HCT116 (cell line): Measurements from ENCODE around the gene TEKTIP1. TPM values are rescaled to one million over a fixed set of nuclear protein-coding genes. Genes with fewer than 3 reads are reported as not detected.

Source experiments
- ATAC-seq: fragments of 200-7000 bp; cut with Tn5 transposase; 2 replicates; pipeline ENCODE4 v1.9.1; 2020; ENCODE audit warnings: mild to moderate bottlenecking, moderate library complexity
- BruUV-seq: library from RNA; stranded (reverse); fragments of 400-500 nt; replicated peaks from 2 replicates; lab custom pipeline; 2021; lab: Mats Ljungman, UMichigan
- CTCF ChIA-PET: fragments of 300-600 bp; sonication (Branson Sonifier 250); formaldehyde crosslinking; loops from one replicate; lab custom pipeline; 2021; ENCODE audit warnings: antibody characterized with exemption; lab: Charles Lee
- POLR2A ChIA-PET: fragments of 300-600, 350-600 bp; sonication (Branson Sonifier 250); formaldehyde crosslinking; loops from one replicate; lab custom pipeline; 2021; ENCODE audit warnings: antibody characterized with exemption; lab: Charles Lee
- RAD21 ChIA-PET, 2 experiments: fragments of 300-600 bp; sonication (Branson Sonifier 250); formaldehyde crosslinking; loops; one replicate each; lab custom pipeline; 2023; ENCODE audit warnings: low total read pairs in 2 of 2; ENCODE audit not compliant: uncharacterized antibody in 2 of 2, unreplicated experiment in 2 of 2, low non-redundant PET in 1 of 2; lab: Charles Lee
- DNase-seq: peaks from one replicate; pipeline ENCODE4 v3.0.0-alpha.2; 2010; ENCODE audit warnings: low read depth, low spot score
- H2AFZ ChIP-seq: fragments of 200-600 bp; shearing (Covaris generic), sonication (generic); 2 replicates; pipeline ENCODE4 v1.6.1; 2017; ENCODE audit warnings: low read depth, mixed run types, mixed read lengths, antibody characterized with exemption, low read length; ENCODE audit not compliant: poor library complexity, severe bottlenecking
- H3K27ac ChIP-seq: 2 replicates; pipeline ENCODE4 v1.5.1; 2012; ENCODE audit warnings: low read depth, low read length
- H3K27me3 ChIP-seq: fragments of 200-600 bp; sonication (generic); 2 replicates; pipeline ENCODE4 v1.6.1; 2016; ENCODE audit warnings: mixed run types, low read length, mixed read lengths; ENCODE audit not compliant: insufficient read depth
- H3K36me3 ChIP-seq, 2 experiments: fragments of 200-500 bp in 1 of 2; fragments of 200-600 bp in 1 of 2; sonication (Bioruptor generic) in 1 of 2; sonication (generic) in 1 of 2; 2 replicates each; pipeline versions ENCODE4 v1.5.1 to v1.6.1; 2014 to 2016; ENCODE audit warnings: low read length in 2 of 2, inconsistent platforms in 1 of 2, mixed read lengths in 1 of 2, mixed run types in 1 of 2; ENCODE audit not compliant: insufficient read depth in 2 of 2, control insufficient read depth in 1 of 2
- H3K4me1 ChIP-seq, 2 experiments: fragments of 200-600 bp in 1 of 2; sonication (generic) in 1 of 2; 2 replicates each; pipeline versions ENCODE4 v1.5.1 to v1.6.1; 2012 to 2017; ENCODE audit warnings: low read length in 2 of 2, inconsistent platforms in 1 of 2, mild to moderate bottlenecking in 1 of 2, mixed read lengths in 1 of 2, mixed run types in 1 of 2, moderate library complexity in 1 of 2; ENCODE audit not compliant: insufficient read depth in 2 of 2, control insufficient read depth in 1 of 2
- H3K4me2 ChIP-seq: fragments of 200-600 bp; sonication (generic); 2 replicates; pipeline ENCODE4 v1.6.1; 2017; ENCODE audit warnings: mixed run types, low read length, mixed read lengths
- H3K4me3 ChIP-seq, 2 experiments: fragments of 200-600 bp in 1 of 2; sonication (generic) in 1 of 2; replicated peaks in 1 of 2; 2 replicates each; pipeline ENCODE4 v1.5.1; 2011 to 2016; ENCODE audit warnings: low read length in 2 of 2, control low read depth in 1 of 2, low read depth in 1 of 2, mild to moderate bottlenecking in 1 of 2, mixed read lengths in 1 of 2, mixed run types in 1 of 2
- H3K79me2 ChIP-seq: fragments of 200-600 bp; sonication (generic); 2 replicates; pipeline ENCODE4 v1.6.1; 2017; ENCODE audit warnings: mild to moderate bottlenecking, mixed run types, low read length, moderate library complexity, mixed read lengths; ENCODE audit not compliant: insufficient read depth
- H3K9ac ChIP-seq: fragments of 200-600 bp; sonication (generic); 2 replicates; pipeline ENCODE4 v1.6.1; 2016; ENCODE audit warnings: low read length, mixed read lengths
- H3K9me2 ChIP-seq: fragments of 200-600 bp; sonication (generic), shearing (Covaris generic); 2 replicates; pipeline ENCODE4 v1.6.1; 2017; ENCODE audit warnings: mixed run types, mild to moderate bottlenecking, moderate library complexity; ENCODE audit not compliant: insufficient read depth
- H3K9me3 ChIP-seq, 2 experiments: fragments of 200-500 bp in 1 of 2; fragments of 200-600 bp in 1 of 2; sonication (Bioruptor generic) in 1 of 2; sonication (generic) in 1 of 2; 2 replicates each; pipeline ENCODE4 v1.6.1; 2014 to 2017; ENCODE audit warnings: low read length in 2 of 2, mixed read lengths in 2 of 2, inconsistent platforms in 1 of 2, low read depth in 1 of 2, mild to moderate bottlenecking in 1 of 2, mixed run types in 1 of 2, moderate library complexity in 1 of 2; ENCODE audit not compliant: control insufficient read depth in 1 of 2, insufficient read depth in 1 of 2
- H4K20me1 ChIP-seq: fragments of 200-600 bp; sonication (generic), shearing (Covaris generic); 2 replicates; pipeline ENCODE4 v1.6.1; 2017; ENCODE audit warnings: mixed run types, mild to moderate bottlenecking, moderate library complexity; ENCODE audit not compliant: insufficient read depth
- CBX3 ChIP-seq: IDR thresholded peaks from 2 replicates; pipeline ENCODE4 v1.6.1; 2012; ENCODE audit warnings: low read depth
- ELF1 ChIP-seq: IDR thresholded peaks from 2 replicates; pipeline ENCODE4 v1.6.1; 2012; ENCODE audit warnings: low read depth, borderline replicate concordance
- FOSL1 ChIP-seq: IDR thresholded peaks from 2 replicates; pipeline ENCODE4 v1.6.1; 2012; ENCODE audit warnings: low read depth
- JUND ChIP-seq: IDR thresholded peaks from 2 replicates; pipeline ENCODE4 v1.6.1; 2012
- POLR2A ChIP-seq: IDR thresholded peaks from 2 replicates; pipeline ENCODE4 v1.7.0; 2011; ENCODE audit warnings: borderline replicate concordance; ENCODE audit not compliant: insufficient read depth, insufficient read length; ENCODE audit errors: extremely low read depth
- POLR2AphosphoS5 ChIP-seq: IDR thresholded peaks from 2 replicates; pipeline ENCODE4 v1.6.1; 2011; ENCODE audit warnings: mild to moderate bottlenecking, low read depth, low read length, moderate library complexity
- SP1 ChIP-seq: IDR thresholded peaks from 2 replicates; pipeline ENCODE4 v1.6.1; 2012; ENCODE audit warnings: low read depth
- SRF ChIP-seq: IDR thresholded peaks from 2 replicates; pipeline ENCODE4 v1.6.1; 2012; ENCODE audit warnings: low read depth
- TCF7L2 ChIP-seq: IDR thresholded peaks from 2 replicates; pipeline ENCODE4 v1.7.0; 2011; ENCODE audit warnings: borderline replicate concordance, inconsistent platforms; ENCODE audit not compliant: insufficient read depth, insufficient read length; ENCODE audit errors: extremely low read depth
- YY1 ChIP-seq: IDR thresholded peaks from 2 replicates; pipeline ENCODE4 v1.6.1; 2011; ENCODE audit warnings: low read length, low read depth, moderate library complexity, mild to moderate bottlenecking; ENCODE audit not compliant: insufficient replicate concordance; ENCODE audit errors: extremely low read depth
- ZFX ChIP-seq: fragments of 450-650 bp; IDR thresholded peaks from 2 replicates; pipeline ENCODE4 v1.6.1; 2017
- ZNF274 ChIP-seq: fragments of 200-500 bp; sonication (Bioruptor generic); IDR thresholded peaks from 2 replicates; pipeline ENCODE4 v1.6.1; 2014; ENCODE audit warnings: mild to moderate bottlenecking, low read depth, low read length, inconsistent platforms
- intact Hi-C: fragments of 100-400 bp; cut with micrococcal nuclease; formaldehyde crosslinking; loops from 2 replicates; pipeline ENCODE4 v1.10.0; 2022
- total RNA-seq: library from RNA; stranded (reverse); gene quantifications from one replicate; pipeline ENCODE4 v1.2.1, GENCODE V29; 2021; ENCODE audit not compliant: unreplicated experiment
- TF ChIP-seq, protein P1 (sequence below): IDR thresholded peaks from 2 replicates; pipeline ENCODE4 v1.6.1; 2012
- TF ChIP-seq, protein P2 (sequence below): IDR thresholded peaks from 2 replicates; pipeline ENCODE4 v1.6.1; 2012; ENCODE audit warnings: low read depth
- TF ChIP-seq, protein P3 (sequence below), 3 experiments: fragments of 200-600 bp in 1 of 3; sonication (generic) in 1 of 3; IDR thresholded peaks in 2 of 3; conservative IDR thresholded peaks in 1 of 3; 2 replicates each; pipeline ENCODE4 v1.5.1; 2012 to 2017; ENCODE audit warnings: low read depth in 2 of 3, low read length in 2 of 3, antibody characterized with exemption in 1 of 3, borderline replicate concordance in 1 of 3, control low read depth in 1 of 3, mild to moderate bottlenecking in 1 of 3, mixed read lengths in 1 of 3, mixed run types in 1 of 3, moderate library complexity in 1 of 3; ENCODE audit not compliant: insufficient read depth in 1 of 3

TEKTIP1 gene
- total RNA-seq, 1 experiment from 2014 or later = 1.2 TPM

DNA sequence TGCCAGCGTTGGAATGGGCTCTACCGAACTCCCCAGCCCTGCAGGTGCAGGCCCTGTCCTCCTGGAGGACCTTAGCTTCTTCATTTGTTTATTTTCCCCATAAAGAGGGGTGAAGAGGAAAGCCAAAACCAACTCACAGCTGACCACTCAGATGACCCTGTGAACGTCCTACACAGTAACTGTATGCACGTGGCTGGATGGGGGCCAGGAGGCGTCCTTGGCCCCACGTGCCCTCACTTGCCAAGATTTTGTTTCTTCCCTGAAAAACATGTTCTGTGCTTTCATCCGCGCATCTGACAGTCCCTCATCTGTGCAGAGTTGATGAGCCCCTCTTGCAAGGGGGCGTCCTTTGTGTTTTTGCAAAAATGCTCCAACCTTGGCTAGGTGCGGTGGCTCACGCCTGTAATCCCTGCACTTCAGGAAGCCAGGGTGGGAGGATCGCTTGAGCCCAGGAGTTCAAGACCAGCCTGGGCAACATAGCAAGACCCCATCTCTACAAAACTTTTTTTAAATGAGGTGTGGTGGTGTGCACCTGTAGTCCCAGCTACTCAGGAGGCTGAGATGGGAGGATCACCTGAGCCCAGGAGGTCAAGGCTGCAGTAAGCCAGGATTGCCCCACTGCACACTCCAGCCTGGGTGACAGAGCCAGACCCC, 5.3 kb upstream of the TEKTIP1 start (continued):
- no peak for TF ChIP-seq TCF7L2

DNA sequence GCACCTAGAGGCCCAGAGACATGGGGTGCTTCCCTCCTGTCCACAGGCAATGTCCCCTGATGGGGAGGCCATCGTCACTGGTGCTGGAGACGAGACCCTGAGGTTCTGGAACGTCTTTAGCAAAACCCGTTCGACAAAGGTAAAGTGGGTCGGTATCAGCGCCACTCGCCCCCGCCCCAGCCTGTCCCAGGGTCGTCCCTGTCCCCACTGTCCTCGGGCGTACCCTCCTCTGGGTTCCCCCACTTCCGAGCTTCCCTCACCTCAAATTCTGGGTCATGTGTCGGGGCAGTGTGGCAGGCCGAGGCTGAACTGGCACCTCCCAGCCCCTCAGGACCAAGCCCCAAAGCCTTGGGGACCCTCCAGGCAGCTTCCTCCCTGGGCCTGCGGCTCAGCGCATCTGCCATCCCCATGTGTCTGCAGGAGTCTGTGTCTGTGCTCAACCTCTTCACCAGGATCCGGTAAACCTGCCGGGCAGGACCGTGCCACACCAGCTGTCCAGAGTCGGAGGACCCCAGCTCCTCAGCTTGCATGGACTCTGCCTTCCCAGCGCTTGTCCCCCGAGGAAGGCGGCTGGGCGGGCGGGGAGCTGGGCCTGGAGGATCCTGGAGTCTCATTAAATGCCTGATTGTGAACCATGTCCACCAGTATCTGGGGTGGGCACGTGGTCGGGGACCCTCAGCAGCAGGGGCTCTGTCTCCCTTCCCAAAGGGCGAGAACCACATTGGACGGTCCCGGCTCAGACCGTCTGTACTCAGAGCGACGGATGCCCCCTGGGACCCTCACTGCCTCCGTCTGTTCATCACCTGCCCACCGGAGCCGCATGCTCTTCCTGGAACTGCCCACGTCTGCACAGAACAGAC, 4.4 kb upstream of the TEKTIP1 start:
- CTCF ChIA-PET = no interaction called here
- H3K9me2 ChIP-seq = no peaks in the 10 kb centered on the region
- no peak overlapping the region for H3K4me3 ChIP-seq
- TF ChIP-seq SRF (no peak), POLR2AphosphoS5 (no peak), ELF1 (no peak), FOSL1 (no peak), SP1 (no peak), ZFX (no peak), ZNF274 (no peak), CBX3 (no peak), YY1 (no peak), POLR2A (no peak), JUND (no peak)
- TF ChIP-seq, protein P1, sequence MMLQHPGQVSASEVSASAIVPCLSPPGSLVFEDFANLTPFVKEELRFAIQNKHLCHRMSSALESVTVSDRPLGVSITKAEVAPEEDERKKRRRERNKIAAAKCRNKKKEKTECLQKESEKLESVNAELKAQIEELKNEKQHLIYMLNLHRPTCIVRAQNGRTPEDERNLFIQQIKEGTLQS = no peak
- TF ChIP-seq, protein P2, sequence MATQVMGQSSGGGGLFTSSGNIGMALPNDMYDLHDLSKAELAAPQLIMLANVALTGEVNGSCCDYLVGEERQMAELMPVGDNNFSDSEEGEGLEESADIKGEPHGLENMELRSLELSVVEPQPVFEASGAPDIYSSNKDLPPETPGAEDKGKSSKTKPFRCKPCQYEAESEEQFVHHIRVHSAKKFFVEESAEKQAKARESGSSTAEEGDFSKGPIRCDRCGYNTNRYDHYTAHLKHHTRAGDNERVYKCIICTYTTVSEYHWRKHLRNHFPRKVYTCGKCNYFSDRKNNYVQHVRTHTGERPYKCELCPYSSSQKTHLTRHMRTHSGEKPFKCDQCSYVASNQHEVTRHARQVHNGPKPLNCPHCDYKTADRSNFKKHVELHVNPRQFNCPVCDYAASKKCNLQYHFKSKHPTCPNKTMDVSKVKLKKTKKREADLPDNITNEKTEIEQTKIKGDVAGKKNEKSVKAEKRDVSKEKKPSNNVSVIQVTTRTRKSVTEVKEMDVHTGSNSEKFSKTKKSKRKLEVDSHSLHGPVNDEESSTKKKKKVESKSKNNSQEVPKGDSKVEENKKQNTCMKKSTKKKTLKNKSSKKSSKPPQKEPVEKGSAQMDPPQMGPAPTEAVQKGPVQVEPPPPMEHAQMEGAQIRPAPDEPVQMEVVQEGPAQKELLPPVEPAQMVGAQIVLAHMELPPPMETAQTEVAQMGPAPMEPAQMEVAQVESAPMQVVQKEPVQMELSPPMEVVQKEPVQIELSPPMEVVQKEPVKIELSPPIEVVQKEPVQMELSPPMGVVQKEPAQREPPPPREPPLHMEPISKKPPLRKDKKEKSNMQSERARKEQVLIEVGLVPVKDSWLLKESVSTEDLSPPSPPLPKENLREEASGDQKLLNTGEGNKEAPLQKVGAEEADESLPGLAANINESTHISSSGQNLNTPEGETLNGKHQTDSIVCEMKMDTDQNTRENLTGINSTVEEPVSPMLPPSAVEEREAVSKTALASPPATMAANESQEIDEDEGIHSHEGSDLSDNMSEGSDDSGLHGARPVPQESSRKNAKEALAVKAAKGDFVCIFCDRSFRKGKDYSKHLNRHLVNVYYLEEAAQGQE = no peak
- TF ChIP-seq, protein P3, sequence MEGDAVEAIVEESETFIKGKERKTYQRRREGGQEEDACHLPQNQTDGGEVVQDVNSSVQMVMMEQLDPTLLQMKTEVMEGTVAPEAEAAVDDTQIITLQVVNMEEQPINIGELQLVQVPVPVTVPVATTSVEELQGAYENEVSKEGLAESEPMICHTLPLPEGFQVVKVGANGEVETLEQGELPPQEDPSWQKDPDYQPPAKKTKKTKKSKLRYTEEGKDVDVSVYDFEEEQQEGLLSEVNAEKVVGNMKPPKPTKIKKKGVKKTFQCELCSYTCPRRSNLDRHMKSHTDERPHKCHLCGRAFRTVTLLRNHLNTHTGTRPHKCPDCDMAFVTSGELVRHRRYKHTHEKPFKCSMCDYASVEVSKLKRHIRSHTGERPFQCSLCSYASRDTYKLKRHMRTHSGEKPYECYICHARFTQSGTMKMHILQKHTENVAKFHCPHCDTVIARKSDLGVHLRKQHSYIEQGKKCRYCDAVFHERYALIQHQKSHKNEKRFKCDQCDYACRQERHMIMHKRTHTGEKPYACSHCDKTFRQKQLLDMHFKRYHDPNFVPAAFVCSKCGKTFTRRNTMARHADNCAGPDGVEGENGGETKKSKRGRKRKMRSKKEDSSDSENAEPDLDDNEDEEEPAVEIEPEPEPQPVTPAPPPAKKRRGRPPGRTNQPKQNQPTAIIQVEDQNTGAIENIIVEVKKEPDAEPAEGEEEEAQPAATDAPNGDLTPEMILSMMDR (IDR thresholded peaks at IDR 0.05 in 2 of 3, conservative IDR thresholded peaks at IDR 0.05 in 1 of 3; ENCODE audit: borderline replicate concordance in 1 of 3, insufficient read depth in 1 of 3, low read depth in 2 of 3, low read length in 2 of 3) = no peak
- H3K27ac ChIP-seq = no peak overlapping the region
- no peaks in the 10 kb centered on the region for H3K27me3 ChIP-seq
- POLR2A ChIA-PET = no interaction called here
- peaks cover 11 to 27% of the 10 kb centered on the region in 2 experiments; a peak in 3 of 4 replicates for H3K36me3 ChIP-seq
- peaks cover 3 to 21% of the 10 kb centered on the region in 2 experiments; a peak in 3 of 4 replicates for H3K4me1 ChIP-seq
- no peak overlapping the region for H3K4me2 ChIP-seq
- no peak overlapping the region for H2AFZ ChIP-seq
- no peak overlapping the region for H3K9ac ChIP-seq
- DNase-seq (no peak), ATAC-seq (no peak)
- BruUV-seq = no TSS peak
- intact Hi-C loops = no loop called here
- H4K20me1 ChIP-seq = no peaks in the 10 kb centered on the region
- RAD21 ChIA-PET = no interaction called here
- H3K79me2 ChIP-seq = no peaks in the 10 kb centered on the region
- H3K9me3 ChIP-seq = no peaks in the 10 kb centered on the region
